H9 (cell line): ENCODE results near the gene DSG2. TPM values are rescaled to one million over a fixed set of nuclear protein-coding genes. Genes with fewer than 3 reads are reported as not detected.

Experiments used
- DNase-seq: peaks from one replicate; pipeline ENCODE4 v3.0.0-alpha.2; 2017
- H2AFZ ChIP-seq: one replicate; pipeline ENCODE4 v1.6.1; 2013; ENCODE audit warnings: mild to moderate bottlenecking, low read length, control low read depth, moderate library complexity
- H2AK5ac ChIP-seq: 2 replicates; pipeline ENCODE4 v1.6.1; 2013; ENCODE audit warnings: low read length, control low read depth, mixed read lengths; ENCODE audit not compliant: insufficient read length
- H2BK120ac ChIP-seq: one replicate; pipeline ENCODE4 v1.6.1; 2013; ENCODE audit warnings: low read depth, mild to moderate bottlenecking, low read length, control low read depth, inconsistent platforms; ENCODE audit not compliant: poor library complexity, severe bottlenecking
- H2BK12ac ChIP-seq: 2 replicates; pipeline ENCODE4 v1.6.1; 2013; ENCODE audit warnings: low read length, control low read depth, mixed read lengths, low read depth; ENCODE audit not compliant: insufficient read length
- H2BK15ac ChIP-seq: 2 replicates; pipeline ENCODE4 v1.6.1; 2013; ENCODE audit warnings: low read depth, low read length, control low read depth
- H2BK20ac ChIP-seq: one replicate; pipeline ENCODE4 v1.6.1; 2013; ENCODE audit warnings: low read depth, mild to moderate bottlenecking, low read length, control low read depth, inconsistent platforms; ENCODE audit not compliant: poor library complexity, severe bottlenecking
- H2BK5ac ChIP-seq: 2 replicates; pipeline ENCODE4 v1.6.1; 2013; ENCODE audit warnings: low read length, control low read depth, mixed read lengths; ENCODE audit not compliant: insufficient read length
- H3K14ac ChIP-seq: 2 replicates; pipeline ENCODE4 v1.6.1; 2013; ENCODE audit warnings: low read length, control low read depth; ENCODE audit not compliant: insufficient read depth
- H3K18ac ChIP-seq: 2 replicates; pipeline ENCODE4 v1.6.1; 2013; ENCODE audit warnings: low read depth, mild to moderate bottlenecking, mixed read lengths, low read length, control low read depth; ENCODE audit not compliant: insufficient read length
- H3K23ac ChIP-seq: 2 replicates; pipeline ENCODE4 v1.6.1; 2013; ENCODE audit warnings: low read length, control low read depth, mixed read lengths, low read depth; ENCODE audit not compliant: insufficient read length
- H3K23me2 ChIP-seq: 2 replicates; pipeline ENCODE4 v1.6.1; 2013; ENCODE audit warnings: low read depth, mild to moderate bottlenecking, mixed read lengths, low read length, control low read depth; ENCODE audit not compliant: insufficient read length, poor library complexity, severe bottlenecking
- H3K27ac ChIP-seq: 2 replicates; pipeline ENCODE4 v1.5.1; 2013; ENCODE audit warnings: low read length, control low read depth, mixed read lengths, low read depth; ENCODE audit not compliant: insufficient read length
- H3K27me3 ChIP-seq: 2 replicates; pipeline ENCODE4 v1.6.1; 2013; ENCODE audit warnings: low read length, control low read depth, inconsistent platforms; ENCODE audit not compliant: insufficient read depth
- H3K4ac ChIP-seq: 2 replicates; pipeline ENCODE4 v1.6.1; 2013; ENCODE audit warnings: low read depth, mild to moderate bottlenecking, control low read depth, inconsistent platforms, low read length, moderate library complexity
- H3K4me1 ChIP-seq: 2 replicates; pipeline ENCODE4 v1.6.1; 2013; ENCODE audit warnings: low read length, control low read depth, inconsistent platforms; ENCODE audit not compliant: insufficient read depth
- H3K4me2 ChIP-seq: 2 replicates; pipeline ENCODE4 v1.6.1; 2013; ENCODE audit warnings: low read length, control low read depth, mixed read lengths; ENCODE audit not compliant: insufficient read length, insufficient read depth
- H3K56ac ChIP-seq: 2 replicates; pipeline ENCODE4 v1.6.1; 2013; ENCODE audit warnings: low read depth, mild to moderate bottlenecking, mixed read lengths, low read length, control low read depth; ENCODE audit not compliant: insufficient read length
- H3K79me1 ChIP-seq: 2 replicates; pipeline ENCODE4 v1.6.1; 2013; ENCODE audit warnings: low read depth, mild to moderate bottlenecking, moderate library complexity, low read length, control low read depth, inconsistent platforms; ENCODE audit not compliant: insufficient read depth, poor library complexity, severe bottlenecking
- H3K79me2 ChIP-seq: 2 replicates; pipeline ENCODE4 v1.6.1; 2013; ENCODE audit warnings: low read length, control low read depth, inconsistent platforms; ENCODE audit not compliant: insufficient read depth
- H3K9ac ChIP-seq: 2 replicates; pipeline ENCODE4 v1.6.1; 2013; ENCODE audit warnings: low read length, control low read depth, mixed read lengths; ENCODE audit not compliant: insufficient read length; ENCODE audit errors: extremely low read depth
- H3K9me3 ChIP-seq: one replicate; pipeline ENCODE4 v1.6.1; 2013; ENCODE audit warnings: low read depth, low read length, inconsistent platforms; ENCODE audit not compliant: control insufficient read depth
- H3T11ph ChIP-seq: one replicate; pipeline ENCODE4 v1.6.1; 2013; ENCODE audit warnings: mild to moderate bottlenecking, low read length, control low read depth, inconsistent platforms
- H4K20me1 ChIP-seq: one replicate; pipeline ENCODE4 v1.6.1; 2013; ENCODE audit not compliant: control insufficient read depth, insufficient read length, insufficient read depth
- H4K5ac ChIP-seq: 2 replicates; pipeline ENCODE4 v1.6.1; 2013; ENCODE audit warnings: low read depth, mild to moderate bottlenecking, mixed read lengths, low read length, control low read depth; ENCODE audit not compliant: insufficient read length
- H4K8ac ChIP-seq: replicated peaks from 2 replicates; pipeline ENCODE4 v1.6.1; 2013; ENCODE audit warnings: low read length, control low read depth, mixed read lengths, low read depth; ENCODE audit not compliant: insufficient read length
- H4K91ac ChIP-seq: 2 replicates; pipeline ENCODE4 v1.6.1; 2013; ENCODE audit warnings: low read depth, mild to moderate bottlenecking, moderate library complexity, mixed read lengths, low read length, control low read depth; ENCODE audit not compliant: insufficient read length
- H3K27ac Mint-ChIP-seq, 3 experiments: 2 replicates in 2 of 3; 3 replicates in 1 of 3; pipeline ENCODE4 v1.8.0; 2020 to 2021; ENCODE audit warnings: mixed read lengths in 3 of 3, mild to moderate bottlenecking in 1 of 3, moderate library complexity in 1 of 3
- H3K27me3 Mint-ChIP-seq: 2 replicates; pipeline ENCODE4 v1.8.0; 2021; ENCODE audit warnings: low read depth, mild to moderate bottlenecking, moderate library complexity, mixed read lengths
- H3K36me3 Mint-ChIP-seq, 3 experiments: 2 replicates in 2 of 3; 3 replicates in 1 of 3; pipeline ENCODE4 v1.8.0; 2020 to 2021; ENCODE audit warnings: low read depth in 3 of 3, mixed read lengths in 3 of 3; ENCODE audit not compliant: insufficient read depth in 1 of 3
- H3K4me1 Mint-ChIP-seq, 2 experiments: 2 replicates each; pipeline ENCODE4 v1.8.0; 2020; ENCODE audit warnings: mixed read lengths in 2 of 2
- H3K4me3 Mint-ChIP-seq, 2 experiments: 2 replicates in 1 of 2; 3 replicates in 1 of 2; pipeline ENCODE4 v1.8.0; 2020 to 2021; ENCODE audit warnings: mild to moderate bottlenecking in 2 of 2, mixed read lengths in 2 of 2, moderate library complexity in 1 of 2
- H3K9me3 Mint-ChIP-seq, 2 experiments: 2 replicates in 1 of 2; 3 replicates in 1 of 2; pipeline ENCODE4 v1.8.0; 2020; ENCODE audit warnings: mild to moderate bottlenecking in 2 of 2, mixed read lengths in 2 of 2, moderate library complexity in 1 of 2
- WGBS: extraction: QIAGEN DNeasy Blood & Tissue Kit; methylation state at CpG from one replicate; pipeline ENCODE4 v1.1.7; 2013; ENCODE audit warnings: missing lambda C conversion rate, low lambda C conversion rate, mixed read lengths; ENCODE audit not compliant: insufficient read length; ENCODE audit errors: extremely low coverage; 5-methylcytosine and 5-hydroxymethylcytosine counted together
- total RNA-seq: library from RNA; stranded (reverse); gene quantifications from 2 replicates; pipeline ENCODE4 v1.2.1, GENCODE V29; 2021
- TF ChIP-seq, protein P1 (sequence below): fragments of 200-600 bp; sonication (generic); conservative IDR thresholded peaks from 3 replicates; pipeline ENCODE4 v1.8.0; 2021; ENCODE audit warnings: antibody characterized with exemption, mild to moderate bottlenecking

Gene DSG2
- total RNA-seq, 1 experiment from 2014 or later: 107 TPM

- no peak overlapping the region for H3K4ac ChIP-seq
- no peak overlapping the region for H3T11ph ChIP-seq
- TF ChIP-seq, protein P1, sequence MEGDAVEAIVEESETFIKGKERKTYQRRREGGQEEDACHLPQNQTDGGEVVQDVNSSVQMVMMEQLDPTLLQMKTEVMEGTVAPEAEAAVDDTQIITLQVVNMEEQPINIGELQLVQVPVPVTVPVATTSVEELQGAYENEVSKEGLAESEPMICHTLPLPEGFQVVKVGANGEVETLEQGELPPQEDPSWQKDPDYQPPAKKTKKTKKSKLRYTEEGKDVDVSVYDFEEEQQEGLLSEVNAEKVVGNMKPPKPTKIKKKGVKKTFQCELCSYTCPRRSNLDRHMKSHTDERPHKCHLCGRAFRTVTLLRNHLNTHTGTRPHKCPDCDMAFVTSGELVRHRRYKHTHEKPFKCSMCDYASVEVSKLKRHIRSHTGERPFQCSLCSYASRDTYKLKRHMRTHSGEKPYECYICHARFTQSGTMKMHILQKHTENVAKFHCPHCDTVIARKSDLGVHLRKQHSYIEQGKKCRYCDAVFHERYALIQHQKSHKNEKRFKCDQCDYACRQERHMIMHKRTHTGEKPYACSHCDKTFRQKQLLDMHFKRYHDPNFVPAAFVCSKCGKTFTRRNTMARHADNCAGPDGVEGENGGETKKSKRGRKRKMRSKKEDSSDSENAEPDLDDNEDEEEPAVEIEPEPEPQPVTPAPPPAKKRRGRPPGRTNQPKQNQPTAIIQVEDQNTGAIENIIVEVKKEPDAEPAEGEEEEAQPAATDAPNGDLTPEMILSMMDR: peak; percentile 61
- H3K27ac ChIP-seq: no peak overlapping the region
- no peak overlapping the region for H2AFZ ChIP-seq
- no peaks in the 10 kb centered on the region for H3K9me3 ChIP-seq
- peaks cover 16% of the 10 kb centered on the region; the same call in 1 of the 2 replicates for H3K79me2 ChIP-seq
- H2BK15ac ChIP-seq: no peak overlapping the region
- Mint-ChIP-seq H3K4me1 (peaks cover 24 to 34% of the 10 kb centered on the region in 2 experiments), H3K9me3 (peaks cover 5 to 9% of the 10 kb centered on the region in 2 experiments), H3K27ac (no peak overlapping the region), H3K27me3 (no peaks in the 10 kb centered on the region), H3K36me3 (peaks cover 11 to 18% (median 15%) of the 10 kb centered on the region in 3 experiments), H3K4me3 (no peak overlapping the region)
- no peak overlapping the region for H2BK20ac ChIP-seq
- H3K27me3 ChIP-seq: no peaks in the 10 kb centered on the region
- no peak overlapping the region for H3K4me2 ChIP-seq
- no peak overlapping the region for H2BK12ac ChIP-seq
- H2AK5ac ChIP-seq: no peak overlapping the region
- no peak overlapping the region for H3K18ac ChIP-seq
- WGBS: no CpG with 5 or more reads among the region's 6 CpGs
- H3K23me2 ChIP-seq: no peaks in the 10 kb centered on the region
- no peaks in the 10 kb centered on the region for H4K20me1 ChIP-seq
- H3K9ac ChIP-seq: no peak overlapping the region
- H3K79me1 ChIP-seq: peaks cover 3% of the 10 kb centered on the region
- H3K14ac ChIP-seq: no peak overlapping the region
- H2BK5ac ChIP-seq: no peak overlapping the region
- H2BK120ac ChIP-seq: no peak overlapping the region
- no peak overlapping the region for H4K5ac ChIP-seq
- no peak overlapping the region for H4K91ac ChIP-seq
- no peak overlapping the region for H3K56ac ChIP-seq
- H4K8ac ChIP-seq: no peak overlapping the region
- H3K23ac ChIP-seq: no peak overlapping the region
- H3K4me1 ChIP-seq: peaks cover 6% of the 10 kb centered on the region; the same call in 1 of the 2 replicates
- no peak for DNase-seq
These were observed 13.1 kb downstream of the DSG2 start for GRCh38 chr18:31511098-31511497.
